ENCODE data around the gene ATP8A2.
"Not testable (repeated sequence)": the region's sequence is repeated elsewhere in the genome, so short reads cannot be mapped to it uniquely, and the experiment has no call there.

ATP8A2 gene

GRCh38 chr13:26061947-26062346 is 690.2 kb downstream of the ATP8A2 start:
- Mint-ChIP-seq H3K36me3 (ENCODE audit: insufficient read depth) (no peaks in the 10 kb centered on the region), H3K9me3 (no peaks in the 10 kb centered on the region), H3K27me3 (peaks cover 23 to 43% of the 10 kb centered on the region in 2 donors), H3K4me3 (no peak overlapping the region), H3K27ac (no peak overlapping the region), H3K4me1 (ENCODE audit: low read depth in 2 of 2) (no peaks in the 10 kb centered on the region)
- ATAC-seq (replicated peaks) = no peak
- DNase-seq = no peak

GRCh38 chr13:26062853-26063444 is 691.2 kb downstream of the ATP8A2 start:
- Mint-ChIP-seq H3K27me3 (peaks cover 15 to 33% of the 10 kb centered on the region in 2 donors), H3K9me3 (no peaks in the 10 kb centered on the region), H3K4me3 (no peak overlapping the region), H3K4me1 (ENCODE audit: low read depth in 2 of 2) (no peaks in the 10 kb centered on the region), H3K27ac (no peak overlapping the region), H3K36me3 (ENCODE audit: insufficient read depth) (no peaks in the 10 kb centered on the region)
- DNase-seq (peak; percentile 7 to 35 (median 16)), ATAC-seq (replicated peaks) (no peak)

GRCh38 chr13:26066492-26066891 is 694.7 kb downstream of the ATP8A2 start:
- not testable (repeated sequence) for DNase-seq; H3K4me1 Mint-ChIP-seq (ENCODE audit: low read depth in 2 of 2); H3K36me3 Mint-ChIP-seq (ENCODE audit: insufficient read depth); H3K9me3 Mint-ChIP-seq; ATAC-seq (replicated peaks); H3K27ac Mint-ChIP-seq; H3K4me3 Mint-ChIP-seq
- peaks cover 29 to 37% of the 10 kb centered on the region in 2 donors for H3K27me3 Mint-ChIP-seq

- Mint-ChIP-seq H3K36me3 (ENCODE audit: insufficient read depth) (no peaks in the 10 kb centered on the region), H3K9me3 (no peaks in the 10 kb centered on the region), H3K4me3 (no peak overlapping the region), H3K4me1 (ENCODE audit: low read depth in 2 of 2) (no peaks in the 10 kb centered on the region), H3K27me3 (peaks cover 31 to 45% of the 10 kb centered on the region in 2 donors), H3K27ac (no peak overlapping the region)
- DNase-seq (no peak), ATAC-seq (replicated peaks) (no peak)
Observed at GRCh38 chr13:26067601-26068000, 695.8 kb downstream of the ATP8A2 start.

- not testable (repeated sequence) for H3K9me3 Mint-ChIP-seq; DNase-seq; H3K27ac Mint-ChIP-seq; H3K4me3 Mint-ChIP-seq; H3K36me3 Mint-ChIP-seq (ENCODE audit: insufficient read depth); ATAC-seq (replicated peaks); H3K4me1 Mint-ChIP-seq (ENCODE audit: low read depth in 2 of 2)
- peaks cover 31 to 47% of the 10 kb centered on the region in 2 donors for H3K27me3 Mint-ChIP-seq
Observed at GRCh38 chr13:26068372-26068771, 696.6 kb downstream of the ATP8A2 start.

GRCh38 chr13:26069642-26070041 is 697.9 kb downstream of the ATP8A2 start:
- H3K36me3 Mint-ChIP-seq (ENCODE audit: insufficient read depth); H3K27ac Mint-ChIP-seq; H3K9me3 Mint-ChIP-seq; H3K4me1 Mint-ChIP-seq (ENCODE audit: low read depth in 2 of 2); DNase-seq; ATAC-seq (replicated peaks); H3K4me3 Mint-ChIP-seq: not testable (repeated sequence)
- peaks cover 31 to 54% of the 10 kb centered on the region in 2 donors for H3K27me3 Mint-ChIP-seq

- H3K9me3 Mint-ChIP-seq = no peaks in the 10 kb centered on the region
- H3K27me3 Mint-ChIP-seq = peaks cover 22 to 60% of the 10 kb centered on the region in 2 donors
- DNase-seq (no peak), ATAC-seq (replicated peaks) (no peak)
- H3K27ac Mint-ChIP-seq = no peak overlapping the region
- H3K4me3 Mint-ChIP-seq = no peak overlapping the region
- no peaks in the 10 kb centered on the region for H3K36me3 Mint-ChIP-seq (ENCODE audit: insufficient read depth)
- no peaks in the 10 kb centered on the region for H3K4me1 Mint-ChIP-seq (ENCODE audit: low read depth in 2 of 2)
Observed at GRCh38 chr13:26071691-26072090, 699.9 kb downstream of the ATP8A2 start.

- H3K4me1 Mint-ChIP-seq (ENCODE audit: low read depth in 2 of 2); H3K36me3 Mint-ChIP-seq (ENCODE audit: insufficient read depth); H3K4me3 Mint-ChIP-seq; DNase-seq; ATAC-seq (replicated peaks); H3K27ac Mint-ChIP-seq; H3K9me3 Mint-ChIP-seq: not testable (repeated sequence)
- H3K27me3 Mint-ChIP-seq = peaks cover 28 to 67% of the 10 kb centered on the region in 2 donors
Observed at GRCh38 chr13:26072335-26072734, 700.6 kb downstream of the ATP8A2 start.

GRCh38 chr13:26074706-26075105 is 702.9 kb downstream of the ATP8A2 start:
- ATAC-seq (replicated peaks) (no peak), DNase-seq (no peak)
- no peak overlapping the region for H3K4me3 Mint-ChIP-seq
- peaks cover 23 to 53% of the 10 kb centered on the region in 2 donors for H3K27me3 Mint-ChIP-seq
- no peaks in the 10 kb centered on the region for H3K4me1 Mint-ChIP-seq (ENCODE audit: low read depth in 2 of 2)
- no peaks in the 10 kb centered on the region for H3K9me3 Mint-ChIP-seq
- H3K36me3 Mint-ChIP-seq (ENCODE audit: insufficient read depth) = no peaks in the 10 kb centered on the region
- H3K27ac Mint-ChIP-seq = no peak overlapping the region

Measured in effector memory CD8-positive, alpha-beta T cell (primary cell).